HuH-7 (cell line): Measurements from ENCODE around the gene ZNF407.
A peak's percentile ranks its signal among the peaks of the same experiment; 100 is the strongest.

ENCODE experiments used
- DNase-seq: peaks from one replicate; pipeline ENCODE4 v3.0.0; 2011; ENCODE audit warnings: low spot score

The ZNF407 gene

DNA sequence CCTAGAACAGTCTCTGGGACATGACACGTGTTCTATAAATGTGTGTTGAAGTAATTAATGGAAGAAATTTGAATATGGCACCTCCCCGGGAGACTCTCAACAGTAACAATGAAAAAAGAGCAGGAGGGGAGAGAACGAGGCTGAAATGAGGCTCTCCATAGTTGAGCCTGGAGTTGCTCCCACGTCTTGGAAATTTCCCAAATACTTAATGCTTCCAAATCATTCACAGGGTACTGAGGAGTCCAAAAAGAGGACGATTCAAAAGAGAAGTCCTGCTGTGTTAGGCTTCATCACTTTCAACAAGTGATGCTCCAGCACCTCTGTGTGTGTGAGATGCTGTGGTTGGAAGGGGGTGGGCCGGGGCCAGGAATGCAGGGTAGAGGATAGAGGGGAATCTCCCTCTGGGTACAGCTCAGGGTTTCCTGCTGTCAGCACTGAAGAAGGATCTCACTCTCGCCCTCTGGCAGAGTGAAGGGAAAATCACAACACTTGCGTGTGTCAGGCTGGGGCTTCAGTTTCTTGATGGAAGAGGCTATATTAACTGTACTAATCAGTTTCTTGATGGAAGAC lies 18.1 kb upstream of the ZNF407 start:
- no peak for DNase-seq

- no peak for DNase-seq
Observed at GRCh38 chr18:74582642-74583041, 15.0 kb upstream of the ZNF407 start.

GRCh38 chr18:74587441-74587840 lies 10.2 kb upstream of the ZNF407 start:
- no peak for DNase-seq

DNA sequence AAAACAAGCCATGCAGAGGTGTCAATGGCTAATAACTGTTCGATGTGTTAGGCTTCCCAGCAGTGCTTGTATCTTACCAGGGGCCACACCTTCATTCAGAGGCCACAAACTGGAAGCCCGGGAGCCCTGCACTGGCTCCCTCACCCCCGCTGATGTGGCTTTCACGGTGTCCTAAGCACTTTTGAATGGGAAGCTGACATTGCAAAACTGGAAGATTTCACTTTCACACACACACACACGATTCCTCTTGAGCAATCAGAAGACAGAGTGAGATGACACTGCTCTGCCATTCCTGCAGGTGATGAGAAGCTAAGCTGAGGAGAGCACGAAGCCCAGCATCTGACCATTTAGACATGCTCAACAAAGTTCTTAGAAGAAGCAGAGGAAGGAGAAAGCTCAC lies 8.6 kb upstream of the ZNF407 start:
- no peak for DNase-seq

DNA sequence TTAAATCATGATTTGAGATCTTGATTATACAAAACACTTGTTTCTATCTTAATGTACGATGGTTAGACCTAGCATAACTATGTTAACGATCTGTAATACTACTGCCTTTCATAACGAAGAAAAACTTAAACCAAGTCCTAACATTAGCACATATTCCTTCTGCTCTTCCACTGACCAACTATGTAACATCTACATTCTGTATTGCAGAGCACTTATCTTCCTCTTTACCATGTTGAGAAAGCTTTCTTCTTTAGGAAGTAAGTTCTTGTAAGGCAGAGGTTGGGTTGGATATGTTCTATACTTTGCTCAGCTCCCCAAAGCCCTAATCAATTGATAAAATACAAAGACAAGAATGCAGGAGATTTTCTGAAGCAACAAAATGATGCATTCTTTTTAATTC lies 7.9 kb upstream of the ZNF407 start:
- DNase-seq = no peak

DNA sequence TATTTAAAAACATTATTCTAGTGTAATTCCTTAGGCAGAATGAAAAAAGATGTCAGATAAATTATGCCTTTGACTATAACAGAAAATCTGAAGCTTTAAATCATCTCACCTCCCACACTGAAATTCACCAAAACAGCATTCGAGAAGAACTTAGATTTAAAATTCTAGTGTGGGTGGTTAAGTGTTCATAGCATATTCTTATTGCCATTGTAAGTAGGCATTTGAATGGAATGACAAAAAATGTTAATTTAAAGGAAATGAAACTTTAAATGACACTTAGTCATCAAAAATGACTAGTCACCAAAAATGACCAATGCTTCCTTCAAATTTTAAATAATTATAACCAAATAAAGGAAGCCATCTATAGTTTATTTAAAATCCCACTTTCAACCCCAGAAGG lies 7.0 kb upstream of the ZNF407 start:
- DNase-seq = no peak

- DNase-seq = no peak
Observed at GRCh38 chr18:74595431-74595830, 2.2 kb upstream of the ZNF407 start.

- DNase-seq = peak; percentile 40
Observed at GRCh38 chr18:74597034-74597661, 522 bp upstream of the ZNF407 start.

DNA sequence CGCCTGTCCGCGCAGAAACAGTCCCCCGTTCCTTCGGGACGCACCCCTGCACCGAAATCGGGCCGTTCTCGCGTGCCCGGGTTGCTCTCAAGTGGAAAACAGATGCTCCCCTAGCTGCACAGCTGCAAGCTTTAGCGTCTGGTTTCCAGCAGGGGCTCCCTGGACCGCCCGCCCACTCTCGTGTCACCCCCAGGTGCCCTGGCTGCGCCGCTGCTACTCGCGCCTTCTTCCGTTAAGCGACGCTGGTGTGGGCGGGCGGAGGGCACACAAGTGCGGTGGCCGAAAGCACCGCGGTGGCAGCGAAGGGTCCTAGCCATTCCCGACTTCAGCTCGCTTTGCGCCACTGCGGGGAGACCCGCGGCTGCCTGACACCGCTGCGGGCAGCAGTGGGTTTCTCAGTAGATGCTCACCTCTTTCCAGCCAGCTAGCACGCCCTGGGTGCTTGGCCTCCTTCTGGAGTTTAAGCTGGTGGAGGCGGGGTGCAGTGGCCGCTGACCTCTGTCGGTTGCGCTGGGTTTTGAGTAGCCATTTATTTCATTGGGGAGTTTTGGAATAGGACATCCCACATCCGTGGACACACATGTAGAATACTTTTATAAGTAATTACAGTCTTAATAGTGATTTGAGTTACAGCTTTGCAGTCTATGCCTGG lies 806 bp downstream of the ZNF407 start:
- peak; percentile 50 for DNase-seq

- no peak for DNase-seq
Observed at GRCh38 chr18:74604361-74604760, 6.7 kb downstream of the ZNF407 start.

- no peak for DNase-seq
Observed at GRCh38 chr18:74604774-74605173, 7.1 kb downstream of the ZNF407 start.

GRCh38 chr18:74608681-74609080 lies 11.0 kb downstream of the ZNF407 start:
- no peak for DNase-seq

GRCh38 chr18:74609535-74609934 lies 11.9 kb downstream of the ZNF407 start:
- DNase-seq = no peak

DNA sequence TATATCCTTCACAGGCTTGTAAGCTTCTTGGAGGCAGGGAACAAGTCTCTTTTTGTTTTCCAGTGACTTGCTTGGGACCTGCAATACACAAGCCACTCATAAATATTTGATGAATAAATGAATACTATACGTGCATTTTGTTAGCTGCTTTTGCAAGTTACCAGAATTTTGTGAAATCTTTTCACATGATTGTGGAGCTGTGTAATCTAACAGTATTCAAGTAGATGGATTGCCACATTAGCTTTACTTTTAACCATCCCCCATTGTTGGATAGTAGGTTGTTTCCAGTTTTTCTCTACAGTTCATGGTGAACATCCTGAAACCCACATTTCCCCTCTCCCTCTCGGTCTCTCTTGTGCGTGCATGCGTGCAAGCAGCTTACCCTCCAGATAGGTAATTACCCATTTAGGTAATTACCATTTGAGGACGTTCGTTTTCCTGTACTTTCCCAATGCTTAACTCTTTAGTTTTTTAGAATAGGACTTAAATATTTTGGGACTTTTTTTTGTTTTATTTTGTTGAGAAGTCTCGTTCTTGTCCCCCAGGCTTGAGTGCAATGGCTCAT lies 12.5 kb downstream of the ZNF407 start:
- no peak for DNase-seq

DNA sequence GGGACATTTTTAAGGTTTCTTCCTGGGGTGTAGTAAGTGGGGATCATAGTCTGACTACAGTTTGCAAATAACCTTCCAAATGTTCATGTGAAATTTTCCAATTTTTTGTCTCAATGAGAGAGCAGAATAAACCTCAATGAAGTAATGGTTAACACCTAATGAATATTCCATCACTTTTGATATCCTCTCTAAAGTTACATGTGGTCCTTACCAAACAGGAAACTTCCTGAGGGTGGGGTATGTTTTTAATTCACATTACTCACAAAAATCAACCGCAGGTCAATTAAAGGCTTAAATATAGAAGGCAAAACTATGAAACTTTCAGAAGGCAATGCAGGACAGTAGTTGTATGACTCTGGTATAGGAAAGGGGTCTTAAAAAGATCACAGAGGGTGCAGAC lies 13.2 kb downstream of the ZNF407 start:
- DNase-seq = no peak

- no peak for DNase-seq
Observed at GRCh38 chr18:74611765-74612164, 14.1 kb downstream of the ZNF407 start.

DNA sequence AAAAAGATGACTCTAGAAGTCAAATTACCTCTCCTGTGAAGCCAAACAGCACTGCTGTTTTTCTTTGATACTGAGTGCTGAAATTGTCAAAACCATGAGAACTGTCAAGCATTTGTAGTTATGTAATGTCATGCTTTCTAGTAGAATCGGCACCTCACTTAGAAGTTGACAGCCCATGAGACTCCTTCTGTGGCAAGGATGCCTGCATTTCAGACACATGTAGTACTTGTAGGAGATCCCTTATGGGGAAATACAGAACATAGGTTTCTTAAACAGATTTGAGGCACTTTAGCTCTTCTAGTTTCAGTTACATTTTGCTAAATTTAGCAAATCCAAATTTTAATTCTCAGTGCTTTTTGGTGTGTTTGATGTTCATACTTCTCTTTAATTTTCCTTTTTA lies 15.7 kb downstream of the ZNF407 start:
- no peak for DNase-seq

DNA sequence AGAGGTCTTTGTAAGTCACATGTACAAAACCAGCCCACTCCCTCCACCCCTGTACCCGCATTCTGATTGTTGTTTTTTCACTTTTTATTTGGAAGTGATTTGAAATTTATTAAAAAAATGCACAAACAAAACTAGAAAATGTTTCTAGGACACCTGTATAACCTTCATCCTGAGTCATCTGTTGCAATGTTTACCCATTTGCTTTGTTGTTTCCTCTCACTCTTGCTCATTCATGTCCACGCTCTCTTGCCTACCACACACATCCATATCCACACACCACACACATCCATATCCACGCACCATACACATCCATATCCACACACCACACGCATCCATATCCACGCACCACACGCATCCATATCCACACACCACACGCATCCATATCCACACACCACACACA lies 18.8 kb downstream of the ZNF407 start:
- no peak for DNase-seq

GRCh38 chr18:74617486-74617885 lies 19.8 kb downstream of the ZNF407 start:
- DNase-seq = no peak

DNA sequence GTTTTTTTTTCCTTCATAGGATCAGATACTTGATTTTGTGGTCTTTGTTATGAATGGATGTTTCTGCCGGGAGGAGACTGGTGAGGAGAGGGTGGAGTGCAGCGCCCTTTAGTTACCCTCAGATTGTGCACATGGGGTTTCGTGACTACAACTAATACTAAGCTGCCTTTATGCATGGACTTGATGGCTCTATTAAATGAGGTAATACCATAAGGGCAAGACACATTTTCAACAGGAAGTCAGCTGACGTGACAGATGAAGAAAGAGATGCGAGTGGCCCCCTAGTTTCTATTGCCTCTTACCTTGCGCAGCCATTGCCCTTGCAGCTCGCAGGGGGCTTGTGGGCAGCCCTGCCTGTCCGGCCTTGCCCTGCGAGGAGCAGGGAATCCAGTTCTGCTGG lies 24.4 kb downstream of the ZNF407 start:
- no peak for DNase-seq

GRCh38 chr18:74623047-74623816 lies 25.6 kb downstream of the ZNF407 start:
- DNase-seq = no peak

- DNase-seq = no peak
Observed at GRCh38 chr18:74624466-74624865, 26.8 kb downstream of the ZNF407 start.

DNA sequence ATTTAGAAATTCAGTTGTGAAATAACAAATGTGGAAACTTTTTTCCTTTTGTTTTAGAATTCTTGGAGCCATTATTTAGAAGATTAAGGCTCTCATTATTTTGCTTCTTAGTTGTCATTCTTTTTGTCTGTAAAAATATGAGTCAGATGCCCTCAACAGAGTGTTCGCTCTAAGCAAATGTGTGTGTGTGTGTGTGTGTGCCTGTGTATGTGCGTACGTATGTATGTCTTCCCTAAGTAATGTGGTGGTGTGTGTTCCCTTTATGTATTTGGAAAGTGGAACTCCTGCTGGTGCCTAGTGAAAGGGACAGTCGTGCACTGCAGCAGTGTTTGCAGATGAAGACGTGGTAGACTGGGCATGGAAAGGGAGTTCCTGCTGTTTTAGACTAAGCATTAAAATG lies 27.5 kb downstream of the ZNF407 start:
- no peak for DNase-seq
